ENCODE data around the gene DMD.

The DMD gene

DNA sequence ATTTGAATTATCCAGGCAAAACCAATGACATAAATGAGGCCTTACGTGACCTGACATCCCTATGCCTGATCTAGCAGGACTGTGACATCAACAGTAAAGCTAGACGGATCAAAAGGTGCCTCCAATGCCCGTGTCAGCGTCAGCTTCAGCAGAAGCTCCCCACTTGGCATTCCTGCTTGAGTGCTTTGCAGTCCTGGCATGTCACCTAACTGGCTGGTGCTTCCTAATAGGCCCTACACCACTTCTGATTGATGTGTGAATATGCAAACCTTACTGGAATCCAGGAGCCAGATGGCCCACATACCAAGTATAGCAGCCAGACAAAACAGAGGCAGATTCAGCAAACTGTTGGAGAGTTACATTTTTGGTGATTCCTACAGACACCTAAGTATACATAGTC is 224.2 kb downstream of the DMD start:
- no peak for DNase-seq (ENCODE audit: low read depth)
- no peak overlapping the region for H3K4me3 ChIP-seq (ENCODE audit: control insufficient read depth, low read depth, low read length)
- TF ChIP-seq, protein P1, sequence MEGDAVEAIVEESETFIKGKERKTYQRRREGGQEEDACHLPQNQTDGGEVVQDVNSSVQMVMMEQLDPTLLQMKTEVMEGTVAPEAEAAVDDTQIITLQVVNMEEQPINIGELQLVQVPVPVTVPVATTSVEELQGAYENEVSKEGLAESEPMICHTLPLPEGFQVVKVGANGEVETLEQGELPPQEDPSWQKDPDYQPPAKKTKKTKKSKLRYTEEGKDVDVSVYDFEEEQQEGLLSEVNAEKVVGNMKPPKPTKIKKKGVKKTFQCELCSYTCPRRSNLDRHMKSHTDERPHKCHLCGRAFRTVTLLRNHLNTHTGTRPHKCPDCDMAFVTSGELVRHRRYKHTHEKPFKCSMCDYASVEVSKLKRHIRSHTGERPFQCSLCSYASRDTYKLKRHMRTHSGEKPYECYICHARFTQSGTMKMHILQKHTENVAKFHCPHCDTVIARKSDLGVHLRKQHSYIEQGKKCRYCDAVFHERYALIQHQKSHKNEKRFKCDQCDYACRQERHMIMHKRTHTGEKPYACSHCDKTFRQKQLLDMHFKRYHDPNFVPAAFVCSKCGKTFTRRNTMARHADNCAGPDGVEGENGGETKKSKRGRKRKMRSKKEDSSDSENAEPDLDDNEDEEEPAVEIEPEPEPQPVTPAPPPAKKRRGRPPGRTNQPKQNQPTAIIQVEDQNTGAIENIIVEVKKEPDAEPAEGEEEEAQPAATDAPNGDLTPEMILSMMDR (IDR thresholded peaks at IDR 0.05; ENCODE audit: control insufficient read depth, insufficient read depth, low read depth, low read length, missing control alignments): no peak

DNA sequence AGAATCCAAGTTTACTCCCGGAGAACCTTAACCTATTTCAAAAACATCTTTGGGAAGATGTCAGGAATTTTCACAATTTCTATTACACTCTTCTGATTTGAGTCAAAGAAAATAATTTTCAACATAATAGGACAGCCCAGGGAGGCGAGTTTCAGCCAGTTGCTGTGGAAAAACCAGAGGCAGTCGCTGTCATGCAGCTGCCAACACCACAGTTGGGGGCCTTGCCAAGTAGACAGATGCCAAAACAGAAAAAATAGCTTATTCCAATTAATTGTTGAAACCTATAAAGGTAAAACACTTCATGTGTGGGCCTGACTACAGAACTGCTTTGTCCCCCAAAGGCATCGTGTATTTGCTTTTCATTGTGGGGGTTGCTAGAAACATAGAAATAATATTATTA is 225.8 kb downstream of the DMD start:
- TF ChIP-seq, protein P1 (IDR thresholded peaks at IDR 0.05; ENCODE audit: control insufficient read depth, insufficient read depth, low read depth, low read length, missing control alignments): no peak
- H3K4me3 ChIP-seq (ENCODE audit: control insufficient read depth, low read depth, low read length): no peak overlapping the region
- no peak for DNase-seq (ENCODE audit: low read depth)

- H3K4me3 ChIP-seq (ENCODE audit: control insufficient read depth, low read depth, low read length): no peak overlapping the region
- TF ChIP-seq, protein P1 (IDR thresholded peaks at IDR 0.05; ENCODE audit: control insufficient read depth, insufficient read depth, low read depth, low read length, missing control alignments): no peak
- no peak for DNase-seq (ENCODE audit: low read depth)
These were observed 244.5 kb downstream of the DMD start for GRCh38 chrX:32966821-32967355.

DNA sequence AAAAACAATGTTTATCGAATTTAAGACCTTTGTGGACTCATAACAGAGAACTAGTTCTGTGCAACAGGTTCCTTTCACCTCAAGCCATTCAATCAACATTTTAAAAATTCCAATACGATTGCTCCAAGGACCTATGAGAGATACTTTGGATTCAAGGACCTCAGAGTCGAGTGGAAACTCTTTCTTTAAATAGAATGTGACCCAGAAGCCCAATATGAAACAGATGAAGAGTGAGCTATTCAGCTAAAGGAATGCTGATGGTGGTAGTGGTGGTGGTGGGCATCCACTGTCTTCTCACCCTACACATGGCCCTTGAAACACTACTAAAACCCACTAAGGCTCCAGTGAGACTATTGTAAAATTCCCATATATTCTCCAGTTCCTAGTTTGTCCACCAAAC is 257.2 kb downstream of the DMD start:
- TF ChIP-seq, protein P1 (IDR thresholded peaks at IDR 0.05; ENCODE audit: control insufficient read depth, insufficient read depth, low read depth, low read length, missing control alignments): no peak
- no peak overlapping the region for H3K4me3 ChIP-seq (ENCODE audit: control insufficient read depth, low read depth, low read length)
- DNase-seq (ENCODE audit: low read depth): no peak

DNA sequence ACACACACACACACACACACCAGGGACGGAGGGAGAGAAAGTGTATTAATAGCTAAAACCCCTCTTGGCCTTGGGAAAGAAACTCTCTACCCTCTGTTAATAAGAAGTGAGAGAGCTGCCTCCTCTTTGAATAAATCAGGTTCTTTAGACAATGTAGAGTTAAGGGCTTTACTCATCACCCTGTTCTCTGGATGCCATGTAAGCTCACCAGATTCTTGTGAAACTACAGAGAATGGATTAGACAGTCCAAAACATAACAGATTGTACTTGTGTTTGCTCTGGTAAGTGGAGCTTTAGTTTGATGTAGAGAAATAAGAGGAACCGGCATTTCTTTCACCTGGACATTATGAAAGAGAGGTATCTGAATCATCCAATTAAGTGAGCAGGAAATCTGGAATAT is 263.2 kb downstream of the DMD start:
- no peak overlapping the region for H3K4me3 ChIP-seq (ENCODE audit: control insufficient read depth, low read depth, low read length)
- DNase-seq (ENCODE audit: low read depth): no peak
- TF ChIP-seq, protein P1 (IDR thresholded peaks at IDR 0.05; ENCODE audit: control insufficient read depth, insufficient read depth, low read depth, low read length, missing control alignments): no peak

- no peak overlapping the region for H3K4me3 ChIP-seq (ENCODE audit: control insufficient read depth, low read depth, low read length)
- no peak for DNase-seq (ENCODE audit: low read depth)
- TF ChIP-seq, protein P1 (IDR thresholded peaks at IDR 0.05; ENCODE audit: control insufficient read depth, insufficient read depth, low read depth, low read length, missing control alignments): no peak
These were observed 274.3 kb downstream of the DMD start for GRCh38 chrX:32937043-32937442.

- TF ChIP-seq, protein P1 (IDR thresholded peaks at IDR 0.05; ENCODE audit: control insufficient read depth, insufficient read depth, low read depth, low read length, missing control alignments): no peak
- H3K4me3 ChIP-seq (ENCODE audit: control insufficient read depth, low read depth, low read length): no peak overlapping the region
- no peak for DNase-seq (ENCODE audit: low read depth)
These were observed 277.8 kb downstream of the DMD start for GRCh38 chrX:32933548-32933947.
